Nephron (organoid): ENCODE results near the gene KRTAP4-9.
"Not testable (repeated sequence)": the region's sequence is repeated elsewhere in the genome, so short reads cannot be mapped to it uniquely, and the experiment has no call there.

Experiments
- H3K27ac Mint-ChIP-seq, 3 experiments: 2 replicates each; pipeline ENCODE4 v1.8.0; 2020; ENCODE audit warnings: mixed read lengths in 3 of 3, mild to moderate bottlenecking in 2 of 3, moderate library complexity in 1 of 3
- H3K27me3 Mint-ChIP-seq: 2 replicates; pipeline ENCODE4 v1.8.0; 2021; ENCODE audit warnings: low read depth, mild to moderate bottlenecking, moderate library complexity, mixed read lengths
- H3K36me3 Mint-ChIP-seq: 2 replicates; pipeline ENCODE4 v1.8.0; 2020; ENCODE audit warnings: low read depth, mixed read lengths
- H3K4me1 Mint-ChIP-seq: 2 replicates; pipeline ENCODE4 v1.8.0; 2020; ENCODE audit warnings: mixed read lengths
- H3K4me3 Mint-ChIP-seq, 3 experiments: 2 replicates each; pipeline ENCODE4 v1.8.0; 2020; ENCODE audit warnings: mild to moderate bottlenecking in 3 of 3, mixed read lengths in 3 of 3, moderate library complexity in 2 of 3
- H3K9me3 Mint-ChIP-seq: 2 replicates; pipeline ENCODE4 v1.8.0; 2020; ENCODE audit warnings: mixed read lengths
- TF ChIP-seq, protein P1 (sequence below), 3 experiments: fragments of 200-600 bp; sonication (generic); IDR thresholded peaks; one replicate each; pipeline ENCODE4 v1.5.0; 2021; ENCODE audit warnings: antibody characterized with exemption in 3 of 3; ENCODE audit not compliant: unreplicated experiment in 3 of 3

KRTAP4-9 gene

DNA sequence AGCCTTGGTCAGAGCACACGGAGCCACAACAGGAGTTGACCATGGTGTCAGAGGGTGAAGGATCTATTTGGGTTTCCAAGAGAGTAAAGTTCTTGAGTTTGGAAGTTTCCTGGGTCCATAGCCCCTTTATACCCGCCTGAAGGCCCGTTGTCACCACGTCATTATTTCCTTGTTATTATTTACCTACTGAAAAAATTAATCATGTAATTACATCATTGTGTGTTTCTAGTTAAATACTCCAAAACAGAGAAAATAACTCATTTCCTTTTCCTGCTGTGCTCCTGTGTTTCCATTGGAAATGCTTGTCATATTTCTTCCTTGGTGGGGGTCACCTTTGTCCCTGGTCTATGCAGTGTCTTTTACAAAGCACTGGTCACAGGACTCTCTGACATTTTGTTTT lies 7.1 kb upstream of the KRTAP4-9 start, which contains the start of gene KRTAP4-8:
Gene KRTAP4-8 (minus strand): TSS at position 101 of the 400 bp plus-strand sequence. CDS start 58 bp downstream, at position 43.
- peaks cover 11% of the 10 kb centered on the region for H3K27me3 Mint-ChIP-seq
- H3K4me3 Mint-ChIP-seq, result peak within 1 kb of the TSS in 1 of 3 experiments; percentile 18
- TF ChIP-seq, protein P1, sequence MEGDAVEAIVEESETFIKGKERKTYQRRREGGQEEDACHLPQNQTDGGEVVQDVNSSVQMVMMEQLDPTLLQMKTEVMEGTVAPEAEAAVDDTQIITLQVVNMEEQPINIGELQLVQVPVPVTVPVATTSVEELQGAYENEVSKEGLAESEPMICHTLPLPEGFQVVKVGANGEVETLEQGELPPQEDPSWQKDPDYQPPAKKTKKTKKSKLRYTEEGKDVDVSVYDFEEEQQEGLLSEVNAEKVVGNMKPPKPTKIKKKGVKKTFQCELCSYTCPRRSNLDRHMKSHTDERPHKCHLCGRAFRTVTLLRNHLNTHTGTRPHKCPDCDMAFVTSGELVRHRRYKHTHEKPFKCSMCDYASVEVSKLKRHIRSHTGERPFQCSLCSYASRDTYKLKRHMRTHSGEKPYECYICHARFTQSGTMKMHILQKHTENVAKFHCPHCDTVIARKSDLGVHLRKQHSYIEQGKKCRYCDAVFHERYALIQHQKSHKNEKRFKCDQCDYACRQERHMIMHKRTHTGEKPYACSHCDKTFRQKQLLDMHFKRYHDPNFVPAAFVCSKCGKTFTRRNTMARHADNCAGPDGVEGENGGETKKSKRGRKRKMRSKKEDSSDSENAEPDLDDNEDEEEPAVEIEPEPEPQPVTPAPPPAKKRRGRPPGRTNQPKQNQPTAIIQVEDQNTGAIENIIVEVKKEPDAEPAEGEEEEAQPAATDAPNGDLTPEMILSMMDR (IDR thresholded peaks at IDR 0.05; ENCODE audit: unreplicated experiment in 3 of 3), result no peak

GRCh38 chr17:41098481-41098880 lies 6.7 kb upstream of the KRTAP4-9 start:
- Mint-ChIP-seq H3K27ac (peak overlapping the region in 1 of 3 experiments; percentile 13), H3K27me3 (peaks cover 11% of the 10 kb centered on the region), H3K36me3 (no peaks in the 10 kb centered on the region), H3K9me3 (peaks cover 5% of the 10 kb centered on the region), H3K4me1 (peaks cover 32% of the 10 kb centered on the region), H3K4me3 (no peak overlapping the region)
- TF ChIP-seq, protein P1 (IDR thresholded peaks at IDR 0.05; ENCODE audit: unreplicated experiment in 3 of 3), result no peak

More for the DNA sequence above, 7.1 kb upstream of the KRTAP4-9 start, which contains the start of gene KRTAP4-8:
- peaks cover 27% of the 10 kb centered on the region for H3K4me1 Mint-ChIP-seq
- H3K9me3 Mint-ChIP-seq, result peaks cover 5% of the 10 kb centered on the region
- peak within 1 kb of the TSS in 2 of 3 experiments; percentile 23 to 43 for H3K27ac Mint-ChIP-seq
- H3K36me3 Mint-ChIP-seq, result no peaks in the 10 kb centered on the region

DNA sequence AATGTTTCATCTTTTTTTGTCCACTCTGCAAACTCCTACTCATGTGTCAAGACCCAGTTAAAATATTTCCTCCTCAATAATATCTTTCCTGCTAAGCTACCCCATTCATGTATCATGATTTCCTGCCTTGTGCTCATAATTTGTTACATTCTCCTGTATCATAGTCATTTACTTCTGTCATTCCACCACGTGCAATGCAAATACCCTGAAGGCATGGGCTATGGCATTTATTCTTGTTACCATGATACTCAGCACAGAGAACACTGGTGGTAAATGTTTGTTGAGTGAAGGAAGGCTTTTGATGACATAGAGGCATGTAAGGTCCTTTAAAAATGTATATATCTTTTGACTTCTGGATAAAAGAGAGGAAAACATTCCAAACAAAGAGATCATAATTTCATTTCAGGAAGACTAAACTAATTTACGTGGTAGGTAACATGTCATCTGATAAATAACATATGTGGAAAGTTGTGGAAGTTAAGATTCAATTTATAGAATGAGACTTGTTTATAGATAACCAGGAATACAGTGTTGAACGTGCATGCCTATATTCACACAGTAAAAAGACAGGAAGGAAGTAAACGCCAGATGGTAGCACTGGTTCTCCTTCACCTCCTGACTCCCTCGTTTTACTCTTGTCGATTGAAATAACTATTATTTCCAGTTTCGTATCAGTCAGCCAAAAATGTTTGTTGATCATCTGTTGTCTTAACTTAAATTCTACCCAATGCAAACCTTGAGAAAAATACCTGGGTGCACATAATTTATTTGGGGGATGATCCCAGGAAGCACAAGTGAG lies 5.3 kb upstream of the KRTAP4-9 start:
- Mint-ChIP-seq H3K4me3 (peak overlapping the region in 1 of 3 experiments; percentile 5), H3K27ac (peak overlapping the region; percentile 69 to 74 (median 72)), H3K27me3 (peaks cover 11% of the 10 kb centered on the region), H3K4me1 (peaks cover 38% of the 10 kb centered on the region)
- not testable (repeated sequence) for H3K36me3 Mint-ChIP-seq, H3K9me3 Mint-ChIP-seq

DNA sequence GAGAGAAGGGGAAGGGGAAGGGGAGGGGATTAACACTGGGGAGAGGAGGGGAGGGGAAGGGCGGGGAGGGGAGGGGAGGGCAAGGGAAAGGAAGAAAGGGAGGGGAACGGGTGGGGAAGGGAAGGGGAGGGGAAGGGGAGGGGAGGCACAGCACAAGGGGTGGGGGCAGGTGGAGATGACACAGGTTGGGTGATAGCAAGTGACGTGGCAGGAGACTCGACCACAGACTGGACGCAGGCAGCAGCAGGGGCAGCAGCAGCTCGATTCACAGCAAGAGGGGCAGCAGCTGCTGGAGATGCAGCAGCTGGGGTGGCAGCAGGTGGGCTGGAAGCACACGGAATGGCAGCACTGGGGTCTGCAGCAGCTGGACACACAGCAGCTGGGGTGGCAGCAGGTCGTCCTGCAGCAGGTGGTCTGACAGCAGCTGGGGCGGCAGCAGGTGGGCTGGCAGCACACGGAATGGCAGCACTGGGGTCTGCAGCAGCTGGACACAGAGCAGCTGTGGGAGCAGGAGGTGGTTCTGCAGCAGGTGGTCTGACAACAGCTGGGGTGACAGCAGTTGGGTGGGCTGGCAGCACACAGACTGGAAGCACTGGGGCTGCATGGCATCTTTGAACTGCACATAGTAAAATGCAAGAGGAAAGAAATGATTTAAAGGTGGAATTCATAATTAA lies 3.5 kb upstream of the KRTAP4-9 start, which contains the start of gene KRTAP4-16:
Gene KRTAP4-16 (minus strand): TSS at position 624 of the 674 bp plus-strand sequence. CDS start 0 bp downstream, at position 624.
- TF ChIP-seq, protein P1 (IDR thresholded peaks at IDR 0.05; ENCODE audit: unreplicated experiment in 3 of 3), result no peak
- Mint-ChIP-seq H3K4me1 (peaks cover 38% of the 10 kb centered on the region), H3K27ac (peak within 1 kb of the TSS in 2 of 3 experiments; percentile 56 to 91), H3K27me3 (peaks cover 7% of the 10 kb centered on the region), H3K36me3 (no peaks in the 10 kb centered on the region), H3K4me3 (no peak within 1 kb of the TSS), H3K9me3 (no peaks in the 10 kb centered on the region)

DNA sequence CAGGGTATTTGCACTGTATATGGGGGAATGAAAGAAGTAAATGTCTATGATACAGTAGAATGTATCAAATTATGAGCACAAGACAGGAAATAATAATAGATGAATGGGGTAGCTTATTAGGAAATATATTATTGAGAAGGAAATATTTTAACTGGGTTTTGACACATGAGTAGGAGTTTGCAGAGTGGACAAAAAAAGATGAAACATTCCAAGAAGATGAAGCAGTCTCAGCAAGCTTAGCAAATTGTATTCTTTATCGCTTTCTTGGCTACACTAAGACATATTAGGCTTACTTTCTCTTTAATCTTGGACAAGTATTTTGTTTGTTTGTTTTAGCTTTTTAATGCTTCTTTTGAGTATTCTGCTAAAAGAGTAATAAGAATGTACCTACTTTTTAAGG lies 1.3 kb upstream of the KRTAP4-9 start:
- Mint-ChIP-seq H3K9me3 (peaks cover 8% of the 10 kb centered on the region), H3K27me3 (no peaks in the 10 kb centered on the region), H3K36me3 (no peaks in the 10 kb centered on the region), H3K27ac (peak overlapping the region; percentile 5 to 91 (median 56)), H3K4me1 (peaks cover 32% of the 10 kb centered on the region), H3K4me3 (no peak overlapping the region)
- TF ChIP-seq, protein P1 (IDR thresholded peaks at IDR 0.05; ENCODE audit: unreplicated experiment in 3 of 3), result no peak

DNA sequence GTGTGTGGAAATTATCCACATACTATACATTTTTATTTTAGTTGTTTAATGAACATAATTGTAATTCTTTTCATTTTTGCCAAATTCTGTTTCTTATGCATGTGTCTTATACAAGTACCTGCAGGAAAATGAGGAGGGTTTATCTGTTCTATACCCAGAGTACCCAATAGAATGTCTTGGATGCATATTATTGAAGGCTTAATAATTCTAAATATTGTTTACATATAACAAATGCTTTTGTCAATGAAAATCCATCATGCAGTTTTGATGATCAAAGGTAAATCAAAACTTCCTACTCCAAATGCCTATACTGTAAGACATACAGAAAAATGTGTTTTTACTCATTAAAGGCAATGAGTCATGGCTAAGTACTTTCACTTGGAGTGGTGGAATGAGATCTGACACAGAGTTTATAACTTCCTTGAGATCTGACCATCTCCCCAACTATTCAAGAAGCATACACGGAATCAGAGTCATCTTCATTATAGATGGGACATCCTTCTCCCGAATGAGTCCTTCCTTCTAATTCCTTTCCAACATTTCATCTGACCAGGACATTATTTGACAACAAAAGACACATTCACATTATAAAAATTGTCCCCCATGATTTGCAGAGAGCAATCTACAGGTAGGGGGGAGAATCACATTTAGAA lies 677 bp upstream of the KRTAP4-9 start:
- H3K36me3 Mint-ChIP-seq, H3K27me3 Mint-ChIP-seq: not testable (repeated sequence)
- H3K4me1 Mint-ChIP-seq, result peaks cover 31% of the 10 kb centered on the region

More for the DNA sequence above, 677 bp upstream of the KRTAP4-9 start:
- H3K27ac Mint-ChIP-seq, H3K4me3 Mint-ChIP-seq, H3K9me3 Mint-ChIP-seq: not testable (repeated sequence)
